Sciatic nerve (tissue), 2 donors: ENCODE results near the gene GPATCH3. TPM values are rescaled to one million over a fixed set of nuclear protein-coding genes. Genes with fewer than 3 reads are reported as not detected.
"Not testable (repeated sequence)": the region's sequence is repeated elsewhere in the genome, so short reads cannot be mapped to it uniquely, and the experiment has no call there.

Source experiments
- ATAC-seq: fragments of 200-7000 bp; cut with Tn5 transposase; one replicate; pipeline ENCODE4 v1.9.1; 2020; ENCODE audit warnings: mild to moderate bottlenecking, moderate library complexity
- DNase-seq: peaks from one replicate; pipeline ENCODE4 v3.0.0-alpha.2; 2020; ENCODE audit warnings: low spot score
- intact Hi-C: fragments of 100-400 bp; cut with DNase I; formaldehyde crosslinking; loops from one replicate; pipeline ENCODE4 v1.14.2; 2022
- total RNA-seq: library from RNA; stranded (reverse); fragmentation: NEBNext Ultra II Directional; extraction: Animal tissue kit (Norgen Biotek cat#: 25700); gene quantifications from one replicate; pipeline ENCODE4 v1.2.1, GENCODE V29; 2021
- donor health status: DM: no; HTN: no; CAD: no.
- donor health status: DM: no; HTN: no; CAD: no.

GPATCH3 gene
- total RNA-seq, 1 donor from 2014 or later = 12.3 TPM

GRCh38 chr1:26852701-26853100 is 47.6 kb downstream of the GPATCH3 start:
- no peak for ATAC-seq
- no peak for DNase-seq
- intact Hi-C loops = no loop called here

- DNase-seq (no peak), ATAC-seq (no peak)
- intact Hi-C loops = no loop called here
These were observed 49.1 kb downstream of the GPATCH3 start for GRCh38 chr1:26851106-26851684.

DNA sequence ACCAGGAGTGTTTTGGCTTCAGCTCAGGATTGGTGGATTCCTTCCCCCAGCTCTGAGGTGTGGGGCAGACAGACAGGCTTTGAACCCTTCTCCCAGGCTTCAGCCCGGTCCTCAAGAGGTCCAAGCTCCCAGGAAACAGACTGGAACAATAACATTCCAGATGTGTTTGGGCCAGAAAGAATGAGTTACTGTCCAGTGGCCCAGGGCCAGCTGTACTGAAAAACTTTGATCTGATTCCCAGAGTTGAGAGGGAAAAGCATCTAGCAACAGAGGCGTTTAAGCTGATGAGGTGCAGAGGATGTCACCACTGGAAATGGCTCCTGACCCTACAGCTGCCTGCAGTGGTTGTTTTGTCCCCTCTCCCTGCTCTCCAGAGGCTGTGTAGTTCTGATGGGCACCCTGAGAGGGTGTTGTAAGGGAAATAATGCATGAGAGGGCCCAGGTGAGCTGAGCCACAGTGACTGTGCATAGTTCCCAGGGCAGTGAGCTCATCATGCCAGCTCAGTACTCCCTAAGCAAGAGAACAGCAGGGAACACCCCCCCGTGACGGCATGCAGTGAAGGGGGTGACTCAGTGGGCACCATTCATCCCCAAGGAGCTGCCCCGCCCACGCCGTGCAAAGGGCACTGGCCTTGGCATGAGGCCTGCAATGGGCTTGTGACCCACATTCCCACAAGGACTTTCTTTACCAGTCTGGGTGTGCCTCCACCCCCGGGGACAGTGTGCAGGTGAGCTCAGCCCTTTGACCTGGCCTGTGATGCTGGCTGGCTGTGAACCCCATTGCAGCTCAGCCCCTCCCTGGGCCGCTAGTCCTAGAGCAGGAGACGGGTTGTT is 51.1 kb downstream of the GPATCH3 start:
- ATAC-seq (peak; percentile 62), DNase-seq (peak; percentile 81)
- intact Hi-C loops = no loop called here

DNA sequence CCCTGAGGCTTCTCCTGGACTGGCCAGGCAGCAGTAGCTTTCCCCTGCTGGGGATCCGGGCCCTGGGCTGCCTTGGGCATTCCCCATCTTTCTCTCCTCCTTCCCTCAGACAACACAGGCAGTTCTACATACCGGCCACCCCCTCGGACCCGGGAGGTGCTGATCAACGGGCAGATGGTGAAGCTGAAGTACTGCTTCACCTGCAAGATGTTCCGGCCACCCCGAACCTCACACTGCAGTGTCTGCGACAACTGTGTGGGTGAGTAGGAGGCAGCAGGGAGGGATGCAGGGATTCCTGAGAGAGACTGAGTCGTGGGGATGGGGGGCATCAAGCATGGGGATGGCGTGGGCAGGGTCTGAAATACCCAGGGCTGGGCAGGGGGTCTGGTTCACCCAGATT is 51.8 kb downstream of the GPATCH3 start:
- intact Hi-C loops = no loop called here
- DNase-seq (no peak), ATAC-seq (no peak)

GRCh38 chr1:26847826-26848225 is 52.4 kb downstream of the GPATCH3 start:
- ATAC-seq, intact Hi-C loops, DNase-seq: not testable (repeated sequence)

GRCh38 chr1:26844424-26845196 is 55.7 kb downstream of the GPATCH3 start:
- intact Hi-C loops = no loop called here
- DNase-seq (no peak), ATAC-seq (no peak)

Other genes starting within 250 kb of the GPATCH3 start
- gene ARID1A, start 204.5 kb downstream of the GPATCH3 start, total RNA-seq = 83.8 TPM
- 10.6 TPM for gene PIGV, start 112.5 kb downstream of the GPATCH3 start, total RNA-seq
- gene ZDHHC18, start 73.8 kb downstream of the GPATCH3 start, total RNA-seq = 21.2 TPM
- 0.53 TPM for gene SFN, start 37.3 kb downstream of the GPATCH3 start, total RNA-seq
- gene GPN2, start 10.2 kb downstream of the GPATCH3 start, total RNA-seq = 22.7 TPM
- not detected for gene NR0B2, start 13.5 kb upstream of the GPATCH3 start, total RNA-seq
- 58.4 TPM for gene NUDC, start 21.3 kb upstream of the GPATCH3 start, total RNA-seq
- gene KDF1, start 60.0 kb upstream of the GPATCH3 start, total RNA-seq = not detected
- 22.7 TPM for gene TRNP1, start 93.2 kb upstream of the GPATCH3 start, total RNA-seq
- 2.3 TPM for gene TENT5B, start 112.4 kb upstream of the GPATCH3 start, total RNA-seq